ENCODE measurements around the gene FARS2.

- no peak for TF ChIP-seq POLR2A (IDR thresholded peaks at IDR 0.05; ENCODE audit: borderline replicate concordance, extremely low read depth, insufficient read depth, insufficient read length)
- no peak for TF ChIP-seq CTCF (IDR thresholded peaks at IDR 0.05 in 2 of 3, conservative IDR thresholded peaks at IDR 0.05 in 1 of 3; ENCODE audit: borderline replicate concordance in 1 of 3, insufficient read depth in 1 of 3, low read depth in 2 of 3, low read length in 2 of 3)
- TF ChIP-seq POLR2AphosphoS5 (IDR thresholded peaks at IDR 0.05; ENCODE audit: low read depth, low read length), result no peak
- TF ChIP-seq ELF1 (IDR thresholded peaks at IDR 0.05; ENCODE audit: borderline replicate concordance, low read depth), result no peak
- no peak for TF ChIP-seq JUND (IDR thresholded peaks at IDR 0.05)
- TF ChIP-seq SRF (IDR thresholded peaks at IDR 0.05; ENCODE audit: low read depth), result no peak
- TF ChIP-seq, protein P1, sequence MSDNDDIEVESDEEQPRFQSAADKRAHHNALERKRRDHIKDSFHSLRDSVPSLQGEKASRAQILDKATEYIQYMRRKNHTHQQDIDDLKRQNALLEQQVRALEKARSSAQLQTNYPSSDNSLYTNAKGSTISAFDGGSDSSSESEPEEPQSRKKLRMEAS (IDR thresholded peaks at IDR 0.05), result no peak
- TF ChIP-seq YY1 (IDR thresholded peaks at IDR 0.05; ENCODE audit: extremely low read depth, insufficient replicate concordance, low read depth, low read length), result no peak
- no peak for TF ChIP-seq SIN3A (IDR thresholded peaks at IDR 0.05; ENCODE audit: low read depth)
- no peak for TF ChIP-seq SP1 (IDR thresholded peaks at IDR 0.05; ENCODE audit: low read depth)
- TF ChIP-seq, protein P2, sequence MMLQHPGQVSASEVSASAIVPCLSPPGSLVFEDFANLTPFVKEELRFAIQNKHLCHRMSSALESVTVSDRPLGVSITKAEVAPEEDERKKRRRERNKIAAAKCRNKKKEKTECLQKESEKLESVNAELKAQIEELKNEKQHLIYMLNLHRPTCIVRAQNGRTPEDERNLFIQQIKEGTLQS (IDR thresholded peaks at IDR 0.05), result no peak
- no peak for TF ChIP-seq EGR1 (IDR thresholded peaks at IDR 0.05; ENCODE audit: low read depth)
- no peak for TF ChIP-seq ZNF274 (IDR thresholded peaks at IDR 0.05; ENCODE audit: low read depth, low read length)
Measured at GRCh38 chr6:5592886-5593519, 331.7 kb downstream of the FARS2 start.

All from HCT116 (cell line).